ENCODE data around the gene MAP4K1.

Gene MAP4K1

GRCh38 chr19:38538386-38538785, 79.4 kb downstream of the MAP4K1 start:
- Histone ChIP-seq H3K79me2 (ENCODE audit: control insufficient read depth, insufficient read depth, low read length, poor library complexity) (no peaks in the 10 kb centered on the region), H3K23ac (ENCODE audit: low read length) (no peak overlapping the region), H3K27ac (ENCODE audit: low read depth, low read length) (no peak overlapping the region), H2BK12ac (ENCODE audit: low read length) (no peak overlapping the region), H3K4ac (ENCODE audit: low read depth, low read length) (no peak overlapping the region), H3K4me1 (ENCODE audit: control insufficient read depth in 1 of 2, insufficient read depth in 2 of 2, low read length in 2 of 2) (no peaks in the 10 kb centered on the region), H3K27me3 (ENCODE audit: insufficient read depth, low read length) (no peaks in the 10 kb centered on the region), H2AK5ac (ENCODE audit: low read length) (no peak overlapping the region), H2AFZ (ENCODE audit: insufficient read depth, low read length, poor library complexity) (no peak overlapping the region), H3K9me3 (ENCODE audit: insufficient read depth, low read depth, low read length) (peaks cover 13% of the 10 kb centered on the region), H2BK5ac (ENCODE audit: low read depth, low read length, poor library complexity) (no peak overlapping the region), H3K14ac (ENCODE audit: low read length) (no peak overlapping the region), H3K36me3 (ENCODE audit: control insufficient read depth in 1 of 2, insufficient read depth in 2 of 2, low read length in 2 of 2) (peaks cover 0 to 2% of the 10 kb centered on the region in 2 experiments), H4K8ac (ENCODE audit: low read depth, low read length) (no peak overlapping the region), H3K4me3 (ENCODE audit: low read depth, low read length) (no peak overlapping the region), H4K12ac (ENCODE audit: low read depth, low read length) (no peak overlapping the region), H4K91ac (ENCODE audit: low read depth, low read length) (no peak overlapping the region), H3K4me2 (ENCODE audit: low read length) (no peak overlapping the region), H2BK120ac (ENCODE audit: insufficient read depth, low read length, poor library complexity) (no peak overlapping the region), H3K9ac (ENCODE audit: low read length) (no peak overlapping the region), H3K18ac (ENCODE audit: low read length) (no peak overlapping the region), H3K79me1 (ENCODE audit: low read length) (no peaks in the 10 kb centered on the region)
- no peak for DNase-seq
- WGBS (ENCODE audit: extremely low coverage, insufficient coverage, insufficient read length): no CpG with 5 or more reads among the region's 3 CpGs

Measured in trophoblast cell (in vitro differentiated cells and primary cell).